GM19193 (cell line): ENCODE measurements around the gene SPTLC2.

Experiments used
- POLR2A ChIP-seq: IDR thresholded peaks from 4 replicates; pipeline ENCODE4 v1.6.1; 2011; ENCODE audit not compliant: insufficient read depth, insufficient read length; ENCODE audit errors: extremely low read depth

The SPTLC2 gene

GRCh38 chr14:77580964-77581505, 35.4 kb downstream of the SPTLC2 start:
- TF ChIP-seq POLR2A = no peak

- TF ChIP-seq POLR2A = no peak
Measured at GRCh38 chr14:77580477-77580876, 36.0 kb downstream of the SPTLC2 start.

DNA sequence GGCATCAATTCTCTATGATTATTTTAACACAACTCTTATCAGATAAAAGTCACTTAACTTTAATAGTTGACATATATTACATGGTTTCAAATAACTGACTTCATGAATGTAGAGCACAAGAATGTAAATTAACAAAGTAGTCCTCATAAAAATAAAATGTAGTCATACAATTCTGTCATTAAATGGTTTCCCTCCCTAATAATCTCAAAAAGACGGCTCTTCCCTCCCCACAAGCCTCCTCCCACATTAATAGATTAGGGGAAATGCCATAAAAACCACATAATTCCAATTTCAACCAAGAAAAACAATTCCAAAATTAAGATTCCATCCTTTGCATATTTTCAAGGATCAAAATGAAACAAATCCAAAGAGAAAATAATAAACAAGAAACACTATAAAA, 36.7 kb downstream of the SPTLC2 start:
- no peak for TF ChIP-seq POLR2A

DNA sequence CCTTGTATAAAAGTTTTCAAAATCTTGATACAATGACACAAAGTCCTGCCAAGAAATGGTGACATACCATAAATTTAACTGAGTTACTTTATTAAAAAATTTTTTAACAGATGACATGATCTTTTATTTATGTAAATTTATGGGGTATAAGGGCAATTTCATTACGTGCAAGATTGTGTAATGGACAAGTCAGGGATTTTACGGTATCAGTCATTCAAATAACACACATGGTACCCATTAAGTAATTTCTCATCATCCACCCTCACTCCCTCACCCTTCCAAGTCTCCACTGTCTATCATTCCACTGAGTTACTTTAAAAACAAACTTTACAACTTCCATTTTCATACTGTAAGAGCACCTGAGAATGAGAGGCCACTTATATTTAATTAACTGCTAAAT, 37.4 kb downstream of the SPTLC2 start:
- TF ChIP-seq POLR2A = no peak

- no peak for TF ChIP-seq POLR2A
Measured at GRCh38 chr14:77574446-77575115, 41.9 kb downstream of the SPTLC2 start.

DNA sequence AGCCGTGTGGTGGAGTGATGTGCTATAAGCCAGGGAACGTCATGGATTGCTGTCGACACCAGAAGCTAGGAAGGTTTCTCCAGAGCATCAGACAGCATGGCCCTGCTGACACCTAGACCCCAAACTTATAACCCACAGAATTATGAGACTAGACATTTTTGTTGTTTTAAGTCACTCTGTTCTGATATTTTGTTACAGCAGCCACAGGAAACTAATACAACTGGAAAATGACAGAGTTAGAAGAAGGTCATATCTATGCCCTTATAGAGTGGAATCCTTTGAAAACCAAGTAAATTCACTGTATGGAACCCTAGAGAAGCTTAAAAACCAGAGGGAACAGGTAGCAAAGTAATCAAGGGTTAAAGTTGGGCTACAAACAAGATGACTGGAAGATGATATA, 42.5 kb downstream of the SPTLC2 start:
- TF ChIP-seq POLR2A = no peak

- TF ChIP-seq POLR2A = no peak
Measured at GRCh38 chr14:77570706-77571268, 45.6 kb downstream of the SPTLC2 start.

- no peak for TF ChIP-seq POLR2A
Measured at GRCh38 chr14:77565994-77566305, 50.5 kb downstream of the SPTLC2 start.

DNA sequence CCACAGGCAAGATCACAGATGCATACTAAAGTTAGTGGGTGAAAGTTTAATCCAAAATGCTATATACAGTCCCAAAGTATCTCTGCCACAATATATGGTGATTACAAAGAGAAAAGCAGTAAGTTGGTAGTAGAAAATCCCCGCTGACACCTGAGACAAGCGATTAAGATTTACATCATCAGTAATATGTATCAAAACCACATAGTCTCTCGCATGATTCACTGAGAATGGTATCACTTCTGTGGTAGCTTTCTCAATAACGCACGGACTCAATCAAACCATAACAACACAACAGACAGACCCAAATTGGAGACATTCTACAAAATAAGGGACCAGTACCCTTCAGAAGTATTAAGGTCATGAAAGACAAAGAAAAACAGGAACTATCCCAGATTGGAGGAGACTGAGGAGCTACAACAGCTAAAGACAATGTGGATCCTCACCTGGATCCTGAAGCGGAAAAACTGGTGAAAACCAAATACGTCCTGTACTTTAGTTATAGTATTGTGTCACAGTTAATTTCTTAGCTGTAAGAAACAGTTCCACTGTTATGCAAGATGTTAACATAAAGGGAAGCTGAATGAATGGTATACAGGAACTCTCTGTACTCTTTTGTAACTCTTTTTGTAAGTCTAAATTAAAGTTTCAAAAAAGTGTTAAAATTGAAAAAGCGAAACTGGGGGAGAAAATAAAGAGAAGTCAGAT, 51.0 kb downstream of the SPTLC2 start:
- no peak for TF ChIP-seq POLR2A

DNA sequence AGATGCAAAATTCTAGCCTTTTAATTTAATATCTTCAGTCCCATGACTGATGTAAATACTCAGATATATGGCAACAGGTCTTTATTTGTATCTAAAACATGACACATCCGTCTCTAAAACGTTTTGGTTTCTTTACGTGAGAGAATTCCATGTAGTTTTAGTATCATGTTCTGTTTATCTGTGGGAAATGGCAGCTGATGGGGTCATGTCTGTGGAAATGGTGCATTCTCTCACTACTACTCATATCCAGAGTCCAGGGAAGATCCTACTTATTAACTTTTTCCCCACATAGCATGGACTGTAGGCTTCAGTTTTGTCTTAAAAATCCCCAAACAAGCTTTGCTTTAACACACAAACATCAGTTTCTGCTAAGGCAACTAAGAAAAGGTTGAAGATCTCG, 53.8 kb downstream of the SPTLC2 start:
- TF ChIP-seq POLR2A = no peak

DNA sequence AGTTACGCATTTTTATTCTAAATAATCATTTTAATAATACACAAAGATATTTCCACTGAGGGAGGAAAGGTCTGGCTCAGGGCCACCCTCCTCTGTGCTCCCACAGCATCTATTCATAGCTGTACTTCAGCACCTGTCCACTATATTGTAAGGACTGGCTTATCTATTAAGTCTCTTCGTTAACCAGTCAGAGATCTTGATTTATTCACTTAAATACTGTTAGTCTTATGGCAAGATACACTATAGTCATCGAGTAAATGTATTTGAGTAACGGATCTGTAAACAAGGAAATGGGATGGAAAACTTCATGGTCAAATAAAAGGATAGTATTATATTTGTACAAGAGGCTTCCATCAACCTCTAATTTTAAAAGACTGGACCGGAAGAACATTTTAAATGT, 54.6 kb downstream of the SPTLC2 start:
- no peak for TF ChIP-seq POLR2A

- no peak for TF ChIP-seq POLR2A
Measured at GRCh38 chr14:77559381-77559780, 57.1 kb downstream of the SPTLC2 start.

DNA sequence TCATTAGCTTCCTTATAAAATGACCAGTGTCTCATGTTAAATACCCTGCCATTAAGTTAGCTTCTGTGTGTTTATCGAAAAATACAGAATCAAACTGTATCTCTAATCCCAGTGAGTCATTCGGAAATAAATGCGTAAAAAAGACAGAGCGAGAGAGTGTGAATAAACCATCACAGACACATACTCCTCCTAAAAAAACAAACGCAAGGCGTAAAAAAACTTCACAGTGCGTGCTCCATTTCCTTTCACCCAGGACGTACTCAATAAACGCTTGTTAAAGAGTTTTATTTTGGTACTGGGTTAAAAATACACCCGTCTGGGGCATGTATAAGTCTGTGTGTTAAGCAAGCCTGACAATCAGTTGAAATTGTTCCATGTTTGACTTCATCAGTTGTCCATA, 59.0 kb downstream of the SPTLC2 start:
- TF ChIP-seq POLR2A = no peak

DNA sequence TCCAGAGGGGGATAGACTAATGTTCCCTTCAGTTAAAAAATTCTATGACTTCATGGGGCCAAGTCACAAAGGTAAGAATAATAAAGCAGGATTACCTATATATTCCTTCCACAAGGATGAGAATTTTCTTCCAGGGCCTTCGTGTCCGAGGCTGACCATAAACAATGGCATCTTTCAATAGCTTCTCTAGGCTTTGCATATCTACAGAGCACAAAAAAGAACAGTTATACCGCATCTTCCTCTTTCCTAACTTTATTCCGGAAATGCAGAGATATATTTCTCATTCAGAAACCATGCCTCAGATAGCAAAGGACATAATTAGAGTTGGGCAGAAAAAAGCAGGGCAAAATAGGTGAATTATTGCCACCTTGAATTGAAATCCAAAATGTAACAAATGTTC, 59.5 kb downstream of the SPTLC2 start:
- TF ChIP-seq POLR2A = no peak

GRCh38 chr14:77554816-77555599, 61.4 kb downstream of the SPTLC2 start:
- no peak for TF ChIP-seq POLR2A

- no peak for TF ChIP-seq POLR2A
Measured at GRCh38 chr14:77554207-77554606, 62.2 kb downstream of the SPTLC2 start.

DNA sequence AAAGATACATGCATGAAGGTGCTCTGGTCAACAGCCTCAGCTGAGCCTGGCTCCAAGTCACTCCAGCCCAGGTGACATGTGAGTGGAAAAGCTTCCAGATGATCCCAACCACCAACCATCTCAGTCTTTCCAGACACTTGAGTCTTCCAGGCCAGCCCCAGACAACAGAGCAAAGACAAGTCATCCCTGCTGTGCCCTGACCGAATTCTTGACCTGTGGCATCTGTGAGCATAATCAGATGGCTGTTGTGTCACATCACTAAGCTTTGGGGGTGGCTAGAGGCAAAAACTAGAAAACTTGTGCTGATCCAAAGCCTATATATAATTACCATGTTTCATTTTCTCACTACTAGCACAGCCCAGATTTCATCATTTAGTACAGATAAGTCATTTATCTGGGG, 67.0 kb downstream of the SPTLC2 start:
- no peak for TF ChIP-seq POLR2A
